LNCaP clone FGC (cell line): ENCODE data around the gene MYL11.

Source experiments
- DNase-seq: peaks from one replicate; pipeline ENCODE4 v3.0.0-alpha.2; 2011; ENCODE audit warnings: low read depth
- H3K4me3 ChIP-seq: 2 replicates; pipeline ENCODE4 v1.5.1; 2011; ENCODE audit warnings: mild to moderate bottlenecking, low read depth, low read length, control low read depth
- TF ChIP-seq, protein P1 (sequence below): IDR thresholded peaks from 2 replicates; pipeline ENCODE4 v1.5.1; 2012; ENCODE audit warnings: mild to moderate bottlenecking; ENCODE audit not compliant: control insufficient read depth, insufficient read depth; ENCODE audit errors: extremely low read depth

The MYL11 gene

DNA sequence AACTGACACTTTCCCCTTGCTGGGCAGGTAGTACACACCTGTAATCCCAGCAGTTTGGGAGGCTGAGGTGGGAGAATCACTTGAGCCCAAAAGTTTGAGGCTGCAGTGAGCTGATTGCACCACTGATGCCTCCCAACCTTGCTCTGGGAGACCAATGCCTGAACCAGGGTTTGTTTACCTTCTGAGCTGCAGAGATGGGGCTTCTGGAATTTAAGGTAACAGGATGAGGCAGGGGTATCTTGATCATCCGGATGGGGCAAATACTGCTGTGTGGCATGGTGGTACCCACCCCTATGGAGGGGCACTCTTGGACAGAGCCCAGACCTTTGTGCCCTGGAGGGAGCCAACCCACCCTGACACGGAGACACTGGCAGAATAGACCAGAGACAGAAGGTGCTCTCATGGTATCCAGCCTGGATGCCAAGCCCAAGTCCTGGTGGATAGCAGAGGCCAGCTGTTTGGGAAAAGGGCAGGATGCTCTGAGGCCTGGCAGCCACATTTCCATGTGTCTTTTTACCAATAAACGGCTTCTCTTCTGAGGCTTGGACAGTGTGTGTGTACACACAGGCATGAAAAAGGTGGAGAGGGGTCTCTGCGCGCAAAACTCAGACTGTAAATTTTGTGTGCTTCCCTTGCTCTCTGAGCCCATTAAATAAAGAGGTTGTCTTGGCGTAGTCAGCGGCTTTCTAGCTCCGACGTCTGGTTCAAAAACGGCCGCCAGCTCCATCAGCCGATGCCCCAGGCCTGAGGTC is 25.0 kb downstream of the MYL11 start:
- TF ChIP-seq, protein P1, sequence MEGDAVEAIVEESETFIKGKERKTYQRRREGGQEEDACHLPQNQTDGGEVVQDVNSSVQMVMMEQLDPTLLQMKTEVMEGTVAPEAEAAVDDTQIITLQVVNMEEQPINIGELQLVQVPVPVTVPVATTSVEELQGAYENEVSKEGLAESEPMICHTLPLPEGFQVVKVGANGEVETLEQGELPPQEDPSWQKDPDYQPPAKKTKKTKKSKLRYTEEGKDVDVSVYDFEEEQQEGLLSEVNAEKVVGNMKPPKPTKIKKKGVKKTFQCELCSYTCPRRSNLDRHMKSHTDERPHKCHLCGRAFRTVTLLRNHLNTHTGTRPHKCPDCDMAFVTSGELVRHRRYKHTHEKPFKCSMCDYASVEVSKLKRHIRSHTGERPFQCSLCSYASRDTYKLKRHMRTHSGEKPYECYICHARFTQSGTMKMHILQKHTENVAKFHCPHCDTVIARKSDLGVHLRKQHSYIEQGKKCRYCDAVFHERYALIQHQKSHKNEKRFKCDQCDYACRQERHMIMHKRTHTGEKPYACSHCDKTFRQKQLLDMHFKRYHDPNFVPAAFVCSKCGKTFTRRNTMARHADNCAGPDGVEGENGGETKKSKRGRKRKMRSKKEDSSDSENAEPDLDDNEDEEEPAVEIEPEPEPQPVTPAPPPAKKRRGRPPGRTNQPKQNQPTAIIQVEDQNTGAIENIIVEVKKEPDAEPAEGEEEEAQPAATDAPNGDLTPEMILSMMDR: no peak
- no peak for DNase-seq
- no peak overlapping the region for H3K4me3 ChIP-seq

DNA sequence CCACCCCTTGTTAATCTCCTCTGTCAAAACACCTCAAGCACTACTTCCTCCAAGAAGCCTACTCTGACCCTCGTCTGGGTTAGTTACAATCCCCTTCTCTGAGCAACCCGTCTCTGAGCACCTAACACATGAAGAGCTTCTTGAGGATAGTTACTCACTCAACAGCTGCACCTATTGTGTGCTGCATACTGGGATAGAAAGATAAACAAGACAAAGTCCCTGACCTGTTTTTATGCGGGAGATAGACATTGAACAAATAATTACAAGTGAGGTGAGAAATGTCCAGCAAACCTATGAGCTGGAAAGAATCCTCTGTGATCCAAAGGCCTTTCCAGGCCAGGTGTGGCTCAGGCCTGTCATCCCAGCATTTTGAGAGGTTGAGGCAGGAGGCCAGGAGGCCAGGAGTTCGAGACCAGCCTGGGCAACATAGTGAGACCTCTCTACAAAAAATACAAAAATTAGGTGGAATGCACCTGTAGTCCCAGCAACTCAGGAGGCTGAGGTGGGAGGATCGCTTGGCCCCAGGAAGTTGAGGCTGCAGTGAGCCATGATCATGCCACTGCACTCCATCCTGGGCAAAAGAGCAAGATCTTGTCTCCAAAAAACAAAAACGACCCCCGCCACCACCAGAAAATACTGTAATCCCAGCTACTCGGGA is 27.3 kb downstream of the MYL11 start:
- H3K4me3 ChIP-seq: no peak overlapping the region
- TF ChIP-seq, protein P1: no peak
- DNase-seq: no peak

DNA sequence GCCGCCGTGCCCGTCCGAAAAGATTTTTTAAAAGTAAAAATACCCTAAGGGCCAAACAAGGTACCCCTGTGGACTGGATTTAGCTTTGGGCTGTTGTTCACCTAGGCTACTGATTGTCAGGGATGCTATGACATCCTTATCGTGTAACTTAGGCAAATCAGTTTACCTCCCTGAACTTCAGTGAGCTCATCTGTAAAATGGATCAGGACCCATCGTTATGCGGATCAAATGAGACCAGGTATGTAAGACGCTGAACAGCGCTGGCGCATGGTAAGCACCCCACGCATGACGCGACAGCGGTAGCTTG is 32.1 kb downstream of the MYL11 start:
- H3K4me3 ChIP-seq: peak overlapping the region; percentile 82
- TF ChIP-seq, protein P1: no peak
- DNase-seq: no peak

DNA sequence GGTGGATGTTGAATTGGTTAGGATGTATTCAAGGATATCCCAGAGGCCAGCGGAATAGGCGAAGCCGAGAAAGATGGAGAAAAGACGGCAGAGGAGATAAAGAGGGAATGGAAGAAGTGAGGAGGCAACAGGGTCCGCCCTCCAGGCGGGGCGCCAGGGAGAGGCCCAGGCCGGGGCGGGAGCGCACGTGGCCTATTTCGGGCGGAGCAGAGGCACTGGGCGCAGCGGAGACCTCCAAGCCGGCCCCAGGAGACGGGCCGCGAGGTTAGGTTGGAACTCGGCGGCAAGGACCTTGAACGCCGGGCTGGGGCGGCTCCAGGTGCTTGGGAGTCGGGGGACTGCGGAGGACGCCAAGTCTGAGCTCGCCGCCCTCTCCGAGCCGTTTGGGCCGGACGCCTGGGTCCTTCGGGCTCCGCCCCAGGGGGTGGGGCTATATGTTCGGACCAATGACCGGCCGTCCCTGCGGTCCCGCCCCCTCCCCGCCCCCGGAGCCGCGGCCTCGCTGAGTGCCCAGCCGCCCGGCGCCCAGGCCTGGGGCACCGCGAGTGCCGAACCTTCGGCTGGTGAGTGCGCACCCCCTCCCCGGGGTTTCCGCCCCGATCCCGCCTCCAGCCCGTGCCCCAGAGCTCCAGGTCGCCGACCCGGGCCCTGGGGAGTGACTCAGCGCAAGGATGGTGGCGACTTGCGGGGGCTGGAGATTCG is 32.7 kb downstream of the MYL11 start, which contains the start of gene ZNF771:
TSS of gene ZNF771 (plus strand) at position 505 of the 702 bp plus-strand sequence. CDS start 448 bp downstream, outside the sequence.
- DNase-seq: peak; percentile 58
- H3K4me3 ChIP-seq: peak within 1 kb of the TSS; percentile 82
- TF ChIP-seq, protein P1: no peak

DNA sequence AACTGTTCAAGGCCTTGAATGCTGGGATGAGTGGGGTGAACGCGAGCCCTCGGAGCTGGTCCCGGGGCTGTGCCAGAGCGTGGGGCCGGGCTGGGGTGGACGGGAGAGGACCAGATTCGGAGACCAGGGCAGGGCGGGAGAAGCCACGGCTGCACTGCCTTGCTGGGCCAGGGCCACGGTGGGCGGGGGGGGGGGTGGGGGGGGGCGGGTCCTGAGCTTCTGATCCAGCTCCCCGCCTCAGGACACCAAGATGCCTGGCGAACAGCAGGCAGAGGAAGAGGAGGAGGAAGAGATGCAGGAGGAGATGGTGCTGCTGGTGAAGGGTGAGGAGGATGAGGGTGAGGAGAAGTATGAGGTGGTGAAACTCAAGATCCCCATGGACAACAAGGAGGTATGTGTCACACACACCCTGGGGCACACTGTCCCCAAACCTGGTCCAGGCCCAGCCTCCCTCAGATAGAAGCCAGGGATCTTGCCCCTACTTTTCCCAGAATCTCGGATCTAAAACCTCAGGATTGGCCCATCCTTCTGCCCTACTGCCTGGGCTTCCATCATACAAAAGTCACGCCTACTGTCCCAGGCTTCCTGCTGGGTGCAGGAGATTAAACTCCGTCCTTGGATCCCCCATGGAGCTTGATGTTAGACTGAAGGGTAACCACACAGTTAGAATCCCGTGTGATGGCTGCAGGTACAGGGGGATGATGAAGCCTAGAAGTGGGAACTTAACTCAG is 33.4 kb downstream of the MYL11 start:
- H3K4me3 ChIP-seq: peak overlapping the region; percentile 82
- DNase-seq: no peak
- TF ChIP-seq, protein P1: no peak

DNA sequence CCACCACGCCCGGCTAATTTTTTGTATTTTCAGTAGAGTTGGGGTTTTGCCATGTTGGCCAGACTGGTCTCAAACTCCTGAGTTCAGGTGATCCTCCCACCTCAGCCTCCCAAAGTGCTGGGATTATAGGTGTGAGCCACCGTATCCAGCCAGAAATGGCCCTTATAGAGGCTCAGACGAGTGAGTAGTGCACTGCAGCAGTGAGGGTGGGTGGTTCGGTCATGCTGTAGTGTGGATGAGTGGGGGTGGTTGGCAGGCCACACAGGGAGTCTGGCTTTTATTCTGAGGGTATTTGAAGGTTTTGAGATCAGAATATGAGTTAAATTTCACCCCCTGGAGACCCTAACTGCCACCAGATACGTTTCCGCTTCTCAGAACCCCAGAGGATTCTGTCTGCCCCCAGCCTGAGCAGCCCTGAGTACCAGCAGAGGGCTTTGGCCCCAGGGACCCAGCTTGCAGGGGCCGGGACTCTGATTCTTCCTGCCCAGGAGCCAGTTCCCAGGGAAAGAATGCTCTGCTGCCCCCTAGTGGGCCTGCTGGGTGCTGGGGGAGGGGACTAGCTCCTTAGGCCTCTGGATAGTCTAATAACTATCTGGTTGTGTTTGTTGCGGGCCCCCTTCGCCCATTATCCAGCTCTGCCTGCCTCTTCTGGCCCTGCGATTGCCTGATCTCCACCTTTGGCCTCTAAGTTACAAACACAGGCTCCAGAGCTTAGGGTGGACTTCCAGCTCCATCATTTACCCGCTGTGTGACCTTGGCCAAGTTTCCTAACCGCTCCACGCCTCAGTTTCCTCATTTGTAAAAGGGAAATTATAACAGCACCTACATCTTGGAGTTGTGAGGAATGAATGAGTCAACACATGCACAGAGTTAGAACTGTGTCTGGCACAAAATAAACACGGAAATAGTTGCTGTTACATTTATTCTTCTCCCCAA is 34.8 kb downstream of the MYL11 start:
- DNase-seq: no peak
- TF ChIP-seq, protein P1: peak; percentile 95
- H3K4me3 ChIP-seq: no peak overlapping the region
